ENCODE results near the gene HYAL1.

Gene HYAL1

DNA sequence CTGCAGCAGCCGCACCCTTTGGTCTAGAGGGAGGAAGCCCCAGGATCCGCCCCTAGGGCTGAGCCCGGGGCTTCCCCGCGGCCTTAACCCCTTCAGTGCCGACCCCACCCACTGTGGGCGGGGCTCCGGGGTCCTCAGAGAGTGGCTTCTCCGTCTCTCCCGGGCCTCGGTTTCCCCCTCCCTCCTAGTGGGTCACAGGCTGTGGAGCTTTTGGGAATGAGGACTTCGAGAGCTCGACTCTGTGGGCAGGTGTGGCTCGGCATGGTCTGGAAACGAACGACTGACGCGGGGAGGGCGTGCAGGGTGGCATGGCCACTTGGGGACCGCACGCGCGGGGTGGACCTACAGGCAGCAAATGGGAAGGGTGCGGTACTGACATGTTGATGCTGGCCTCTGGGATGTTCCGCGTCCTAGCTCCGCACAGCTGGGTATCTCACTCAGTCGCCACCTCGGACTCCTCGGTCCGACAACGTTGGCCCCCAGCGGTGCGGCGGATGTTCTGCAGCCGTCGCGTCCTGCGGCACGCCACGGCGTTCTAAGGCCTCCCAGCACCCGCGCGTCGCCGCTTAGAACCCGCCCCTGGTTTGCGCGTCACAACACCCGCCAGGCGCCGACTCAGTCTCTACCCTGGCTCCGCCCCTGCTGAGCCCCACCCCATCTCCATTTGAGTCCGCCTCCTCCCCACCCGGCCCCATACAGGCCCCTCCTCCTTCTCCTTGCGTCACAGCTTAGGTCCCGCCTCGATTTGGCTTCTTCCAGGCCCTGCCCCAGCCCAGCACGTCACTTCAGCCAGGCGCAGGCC lies 4.3 kb downstream of the HYAL1 start, which contains the start of the genes HYAL3 and NAA80 (continued):
- TF ChIP-seq, protein P1, sequence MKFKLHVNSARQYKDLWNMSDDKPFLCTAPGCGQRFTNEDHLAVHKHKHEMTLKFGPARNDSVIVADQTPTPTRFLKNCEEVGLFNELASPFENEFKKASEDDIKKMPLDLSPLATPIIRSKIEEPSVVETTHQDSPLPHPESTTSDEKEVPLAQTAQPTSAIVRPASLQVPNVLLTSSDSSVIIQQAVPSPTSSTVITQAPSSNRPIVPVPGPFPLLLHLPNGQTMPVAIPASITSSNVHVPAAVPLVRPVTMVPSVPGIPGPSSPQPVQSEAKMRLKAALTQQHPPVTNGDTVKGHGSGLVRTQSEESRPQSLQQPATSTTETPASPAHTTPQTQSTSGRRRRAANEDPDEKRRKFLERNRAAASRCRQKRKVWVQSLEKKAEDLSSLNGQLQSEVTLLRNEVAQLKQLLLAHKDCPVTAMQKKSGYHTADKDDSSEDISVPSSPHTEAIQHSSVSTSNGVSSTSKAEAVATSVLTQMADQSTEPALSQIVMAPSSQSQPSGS (tag by site-specific recombination; IDR thresholded peaks at IDR 0.05; ENCODE audit: low read depth), result no peak
- TF ChIP-seq GLIS2 (tag by site-specific recombination; IDR thresholded peaks at IDR 0.05) (peak; percentile 98), ZNF600 (tag by site-specific recombination; IDR thresholded peaks at IDR 0.05) (peak; percentile 97), ELK4 (IDR thresholded peaks at IDR 0.05; ENCODE audit: borderline replicate concordance, low read depth, low read length) (no peak), ZNF174 (tag by site-specific recombination; IDR thresholded peaks at IDR 0.05) (no peak), GLI2 (tag by site-specific recombination; IDR thresholded peaks at IDR 0.05; ENCODE audit: borderline replicate concordance, low read depth) (no peak), ZNF561 (tag by site-specific recombination; IDR thresholded peaks at IDR 0.05; ENCODE audit: borderline replicate concordance) (peak; percentile 66; the same call in 1 of the 2 replicates), ZNF660 (tag by site-specific recombination; IDR thresholded peaks at IDR 0.05) (no peak), ZNF777 (tag by site-specific recombination; IDR thresholded peaks at IDR 0.05; ENCODE audit: borderline replicate concordance) (peak; percentile 36; the same call in 1 of the 2 replicates), PRDM4 (tag by site-specific recombination; IDR thresholded peaks at IDR 0.05) (no peak), TCF7L2 (IDR thresholded peaks at IDR 0.05; ENCODE audit: borderline replicate concordance, low read depth, low read length) (no peak), ZNF214 (tag by site-specific recombination; IDR thresholded peaks at IDR 0.05; ENCODE audit: borderline replicate concordance) (no peak), ZNF529 (tag by site-specific recombination; IDR thresholded peaks at IDR 0.05; ENCODE audit: insufficient replicate concordance) (no peak), ZNF624 (tag by site-specific recombination; IDR thresholded peaks at IDR 0.05) (no peak), ZNF146 (tag by site-specific recombination; IDR thresholded peaks at IDR 0.05) (no peak), KLF9 (tag by site-specific recombination; IDR thresholded peaks at IDR 0.05; ENCODE audit: low read depth) (peak; percentile 91), BCL11B (tag by site-specific recombination; IDR thresholded peaks at IDR 0.05; ENCODE audit: low read depth) (no peak), ZBTB48 (tag by site-specific recombination; IDR thresholded peaks at IDR 0.05) (0 out of 2 replicates have a peak, but pooled peaks have one; percentile 60), ZBTB10 (tag by site-specific recombination; IDR thresholded peaks at IDR 0.05) (peak; percentile 75), ZSCAN23 (tag by site-specific recombination; IDR thresholded peaks at IDR 0.05) (no peak)
- TF ChIP-seq, protein P2, sequence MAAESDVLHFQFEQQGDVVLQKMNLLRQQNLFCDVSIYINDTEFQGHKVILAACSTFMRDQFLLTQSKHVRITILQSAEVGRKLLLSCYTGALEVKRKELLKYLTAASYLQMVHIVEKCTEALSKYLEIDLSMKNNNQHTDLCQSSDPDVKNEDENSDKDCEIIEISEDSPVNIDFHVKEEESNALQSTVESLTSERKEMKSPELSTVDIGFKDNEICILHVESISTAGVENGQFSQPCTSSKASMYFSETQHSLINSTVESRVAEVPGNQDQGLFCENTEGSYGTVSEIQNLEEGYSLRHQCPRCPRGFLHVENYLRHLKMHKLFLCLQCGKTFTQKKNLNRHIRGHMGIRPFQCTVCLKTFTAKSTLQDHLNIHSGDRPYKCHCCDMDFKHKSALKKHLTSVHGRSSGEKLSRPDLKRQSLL (tag by site-specific recombination; IDR thresholded peaks at IDR 0.05), result no peak
- TF ChIP-seq, protein P3, sequence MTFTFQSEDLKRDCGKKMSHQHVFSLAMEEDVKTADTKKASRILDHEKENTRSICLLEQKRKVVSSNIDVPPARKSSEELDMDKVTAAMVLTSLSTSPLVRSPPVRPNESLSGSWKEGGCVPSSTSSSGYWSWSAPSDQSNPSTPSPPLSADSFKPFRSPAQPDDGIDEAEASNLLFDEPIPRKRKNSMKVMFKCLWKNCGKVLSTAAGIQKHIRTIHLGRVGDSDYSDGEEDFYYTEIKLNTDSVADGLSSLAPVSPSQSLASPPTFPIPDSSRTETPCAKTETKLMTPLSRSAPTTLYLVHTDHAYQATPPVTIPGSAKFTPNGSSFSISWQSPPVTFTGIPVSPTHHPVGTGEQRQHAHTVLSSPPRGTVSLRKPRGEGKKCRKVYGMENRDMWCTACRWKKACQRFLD (tag by site-specific recombination; IDR thresholded peaks at IDR 0.05), result no peak
- TF ChIP-seq, protein P4, sequence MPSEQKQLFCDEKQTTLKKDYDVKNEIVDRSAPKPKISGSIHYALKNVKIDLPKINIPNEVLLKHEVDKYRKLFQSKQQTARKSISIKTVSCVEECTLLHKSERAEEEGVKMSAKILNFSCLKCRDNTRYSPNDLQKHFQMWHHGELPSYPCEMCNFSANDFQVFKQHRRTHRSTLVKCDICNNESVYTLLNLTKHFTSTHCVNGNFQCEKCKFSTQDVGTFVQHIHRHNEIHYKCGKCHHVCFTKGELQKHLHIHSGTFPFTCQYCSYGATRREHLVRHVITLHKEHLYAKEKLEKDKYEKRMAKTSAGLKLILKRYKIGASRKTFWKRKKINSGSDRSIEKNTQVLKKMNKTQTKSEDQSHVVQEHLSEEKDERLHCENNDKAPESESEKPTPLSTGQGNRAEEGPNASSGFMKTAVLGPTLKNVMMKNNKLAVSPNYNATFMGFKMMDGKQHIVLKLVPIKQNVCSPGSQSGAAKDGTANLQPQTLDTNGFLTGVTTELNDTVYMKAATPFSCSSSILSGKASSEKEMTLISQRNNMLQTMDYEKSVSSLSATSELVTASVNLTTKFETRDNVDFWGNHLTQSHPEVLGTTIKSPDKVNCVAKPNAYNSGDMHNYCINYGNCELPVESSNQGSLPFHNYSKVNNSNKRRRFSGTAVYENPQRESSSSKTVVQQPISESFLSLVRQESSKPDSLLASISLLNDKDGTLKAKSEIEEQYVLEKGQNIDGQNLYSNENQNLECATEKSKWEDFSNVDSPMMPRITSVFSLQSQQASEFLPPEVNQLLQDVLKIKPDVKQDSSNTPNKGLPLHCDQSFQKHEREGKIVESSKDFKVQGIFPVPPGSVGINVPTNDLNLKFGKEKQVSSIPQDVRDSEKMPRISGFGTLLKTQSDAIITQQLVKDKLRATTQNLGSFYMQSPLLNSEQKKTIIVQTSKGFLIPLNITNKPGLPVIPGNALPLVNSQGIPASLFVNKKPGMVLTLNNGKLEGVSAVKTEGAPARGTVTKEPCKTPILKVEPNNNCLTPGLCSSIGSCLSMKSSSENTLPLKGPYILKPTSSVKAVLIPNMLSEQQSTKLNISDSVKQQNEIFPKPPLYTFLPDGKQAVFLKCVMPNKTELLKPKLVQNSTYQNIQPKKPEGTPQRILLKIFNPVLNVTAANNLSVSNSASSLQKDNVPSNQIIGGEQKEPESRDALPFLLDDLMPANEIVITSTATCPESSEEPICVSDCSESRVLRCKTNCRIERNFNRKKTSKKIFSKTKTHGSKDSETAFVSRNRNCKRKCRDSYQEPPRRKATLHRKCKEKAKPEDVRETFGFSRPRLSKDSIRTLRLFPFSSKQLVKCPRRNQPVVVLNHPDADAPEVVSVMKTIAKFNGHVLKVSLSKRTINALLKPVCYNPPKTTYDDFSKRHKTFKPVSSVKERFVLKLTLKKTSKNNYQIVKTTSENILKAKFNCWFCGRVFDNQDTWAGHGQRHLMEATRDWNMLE (tag by site-specific recombination; conservative IDR thresholded peaks at IDR 0.05; ENCODE audit: low read depth), result no peak
